VCaP (cell line): ENCODE data around the gene DPPA5.

ENCODE experiments used
- H3K27ac ChIP-seq: fragments of 450-650 bp; 2 replicates; pipeline ENCODE4 v1.5.1; 2017
- CTCF ChIP-seq: fragments of 450-650 bp; conservative IDR thresholded peaks from 2 replicates; pipeline ENCODE4 v1.5.1; 2017; ENCODE audit warnings: mild to moderate bottlenecking, moderate library complexity

DPPA5 gene

GRCh38 chr6:73371984-73372383, 17.9 kb upstream of the DPPA5 start:
- no peak for TF ChIP-seq CTCF
- no peak overlapping the region for H3K27ac ChIP-seq

- no peak within 1 kb of the TSS for H3K27ac ChIP-seq
- no peak for TF ChIP-seq CTCF
Measured at GRCh38 chr6:73369563-73369962, 15.5 kb upstream of the DPPA5 start, which contains the start of gene OOEP. OOEP (minus strand) TSS chr6:73369897; CDS start chr6:73369792, 105 bp downstream.

GRCh38 chr6:73369157-73369556, 15.1 kb upstream of the DPPA5 start:
- H3K27ac ChIP-seq, result no peak overlapping the region
- no peak for TF ChIP-seq CTCF

- no peak overlapping the region for H3K27ac ChIP-seq
- TF ChIP-seq CTCF, result no peak
Measured at GRCh38 chr6:73368675-73369074, 14.6 kb upstream of the DPPA5 start.

- H3K27ac ChIP-seq, result no peak overlapping the region
- no peak for TF ChIP-seq CTCF
Measured at GRCh38 chr6:73367761-73368355, 13.8 kb upstream of the DPPA5 start.

DNA sequence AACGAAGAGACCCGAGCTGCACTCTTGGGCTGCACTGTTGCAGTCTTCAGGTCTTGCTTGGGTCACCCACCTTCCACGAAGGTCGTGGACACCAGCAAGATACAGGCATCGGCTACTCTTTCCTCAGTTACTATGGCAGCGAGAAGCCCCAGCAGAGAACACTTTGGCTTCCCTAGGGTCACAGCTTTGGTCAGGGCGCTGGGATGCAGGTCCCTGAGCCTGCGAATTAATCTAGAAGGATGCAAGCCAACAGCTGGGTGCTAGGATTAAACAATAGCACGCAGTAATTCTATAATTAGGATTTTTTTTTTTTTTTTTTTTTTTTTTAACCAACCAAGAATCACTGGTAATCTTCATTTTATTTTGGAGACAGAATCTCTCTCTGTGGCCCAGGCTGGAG, 10.5 kb upstream of the DPPA5 start:
- TF ChIP-seq CTCF, result no peak
- H3K27ac ChIP-seq, result no peak overlapping the region

DNA sequence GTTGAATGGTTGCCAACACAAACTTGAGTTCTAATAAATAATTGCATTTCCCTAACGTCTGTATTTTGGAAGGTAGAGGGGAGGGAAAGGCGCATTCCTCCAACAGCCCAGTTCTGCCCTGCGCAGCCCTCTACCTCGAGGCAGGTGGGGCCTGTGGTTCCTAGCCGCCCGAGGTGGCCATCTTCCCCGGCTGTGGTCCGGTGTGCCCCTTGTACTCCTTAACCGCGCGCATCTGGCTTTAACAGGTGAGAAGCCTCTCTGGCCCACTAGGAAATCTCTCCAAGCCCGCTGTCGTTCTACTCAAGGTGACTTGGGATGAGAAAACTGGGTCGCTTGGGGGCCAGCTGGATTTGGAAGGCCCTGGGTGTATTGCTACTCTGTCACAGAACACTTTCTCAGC, 10.0 kb upstream of the DPPA5 start:
- no peak overlapping the region for H3K27ac ChIP-seq
- TF ChIP-seq CTCF, result no peak
